K562 (cell line): Measurements from ENCODE around the gene DUSP3. TPM values are rescaled to one million over a fixed set of nuclear protein-coding genes. Genes with fewer than 3 reads are reported as not detected.
A peak's percentile ranks its signal among the peaks of the same experiment; 100 is the strongest.

Experiments used
- ATAC-seq: fragments of 200-7000 bp; cut with Tn5 transposase; 3 replicates; pipeline ENCODE4 v1.9.1; 2020; ENCODE audit warnings: moderate library complexity
- BruUV-seq: library from RNA; stranded (reverse); fragments of 400-500 nt; replicated peaks from 2 replicates; lab custom pipeline; 2021; lab: Mats Ljungman, UMichigan
- CTCF ChIA-PET: fragments of 300-600 bp; formaldehyde crosslinking; extraction: SDS; loops from one replicate; lab custom pipeline; 2021; ENCODE audit warnings: low intra/inter-chr PET ratio; lab: Yijun Ruan, JAX
- POLR2A ChIA-PET: fragments of 300-600, 350-650 bp; sonication (Branson Sonifier 250); formaldehyde crosslinking; extraction: SDS; loops from one replicate; lab custom pipeline; 2021; ENCODE audit warnings: antibody characterized with exemption, inconsistent platforms; lab: Yijun Ruan, JAX
- DNase-seq, 4 experiments: peaks; one replicate each; pipeline versions ENCODE4 v3.0.0 to v3.0.0-alpha.2; 2011 to 2018; ENCODE audit warnings: low spot score in 3 of 4, mixed read lengths in 3 of 4; ENCODE audit errors: extremely low read depth in 1 of 4
- FAIRE-seq: peaks from 2 replicates; lab custom pipeline; 2011; peaks lifted over from hg19 to GRCh38; lab: Jason Lieb, UNC
- H2AFZ ChIP-seq: 2 replicates; pipeline ENCODE4 v1.6.0; 2011; ENCODE audit warnings: low read depth, low read length, control low read depth, inconsistent platforms
- H3K27ac ChIP-seq: fragments of 200-600 bp; 3 replicates; pipeline ENCODE4 v1.8.0; 2011; ENCODE audit warnings: low read depth, mild to moderate bottlenecking, control low read depth, inconsistent platforms, low read length, moderate library complexity, mixed read lengths; ENCODE audit errors: extremely low read depth
- H3K27me3 ChIP-seq, 2 experiments: fragments of 300-600 bp in 1 of 2; 2 replicates in 1 of 2; 3 replicates in 1 of 2; pipeline versions ENCODE4 v1.6.0 to v1.8.0; 2011; ENCODE audit warnings: inconsistent platforms in 2 of 2, low read length in 2 of 2, mild to moderate bottlenecking in 1 of 2, mixed read lengths in 1 of 2, moderate library complexity in 1 of 2; ENCODE audit not compliant: control insufficient read depth in 2 of 2, insufficient read depth in 2 of 2
- H3K36me3 ChIP-seq: fragments of 300-600 bp; 3 replicates; pipeline ENCODE4 v1.8.0; 2011; ENCODE audit warnings: mild to moderate bottlenecking, low read length, inconsistent platforms; ENCODE audit not compliant: control insufficient read depth, insufficient read depth
- H3K4me1 ChIP-seq, 2 experiments: fragments of 200-600 bp in 1 of 2; replicated peaks in 1 of 2; 2 replicates in 1 of 2; 3 replicates in 1 of 2; pipeline versions ENCODE4 v1.5.1 to v1.8.0; 2011; ENCODE audit warnings: inconsistent platforms in 2 of 2, low read length in 2 of 2, mild to moderate bottlenecking in 1 of 2, mixed read lengths in 1 of 2, moderate library complexity in 1 of 2; ENCODE audit not compliant: control insufficient read depth in 2 of 2, insufficient read depth in 2 of 2
- H3K4me2 ChIP-seq: 2 replicates; pipeline ENCODE4 v1.6.1; 2011; ENCODE audit warnings: low read length, control low read depth, inconsistent platforms, mixed read lengths; ENCODE audit not compliant: insufficient read depth
- H3K4me3 ChIP-seq: fragments of 200-600 bp; sonication (generic), shearing (Covaris generic); 2 replicates; pipeline ENCODE4 v1.5.1; 2016; ENCODE audit warnings: control low read depth, inconsistent platforms
- H3K79me2 ChIP-seq: fragments of 200-600 bp; 3 replicates; pipeline ENCODE4 v1.8.0; 2011; ENCODE audit warnings: low read length, inconsistent platforms; ENCODE audit not compliant: control insufficient read depth, insufficient read depth
- H3K9ac ChIP-seq, 2 experiments: 2 replicates each; pipeline versions ENCODE4 v1.6.0 to v1.6.1; 2011; ENCODE audit warnings: low read depth in 2 of 2, low read length in 2 of 2, control low read depth in 1 of 2, inconsistent platforms in 1 of 2, mild to moderate bottlenecking in 1 of 2, mixed read lengths in 1 of 2; ENCODE audit not compliant: insufficient read depth in 1 of 2
- H3K9me1 ChIP-seq: one replicate; pipeline ENCODE4 v1.6.0; 2011; ENCODE audit warnings: inconsistent platforms, mild to moderate bottlenecking, low read length, moderate library complexity; ENCODE audit not compliant: control insufficient read depth, insufficient read depth
- H3K9me3 ChIP-seq: replicated peaks from 2 replicates; pipeline ENCODE4 v1.5.1; 2011; ENCODE audit warnings: low read depth, low read length, inconsistent platforms; ENCODE audit not compliant: control insufficient read depth, insufficient read depth
- H4K20me1 ChIP-seq: replicated peaks from 2 replicates; pipeline ENCODE4 v1.6.1; 2011; ENCODE audit warnings: low read length, inconsistent platforms, mixed read lengths; ENCODE audit not compliant: control insufficient read depth, insufficient read depth
- BMI1 ChIP-seq: fragments of 150-350 bp; IDR thresholded peaks from 2 replicates; pipeline ENCODE4 v1.6.1; 2014; ENCODE audit warnings: low read length
- DMBX1 ChIP-seq: fragments of 250-450 bp; sonication (Bioruptor Pico); IDR thresholded peaks from 2 replicates; pipeline ENCODE4 v1.8.0; 2022; ENCODE audit warnings: inconsistent platforms, mild to moderate bottlenecking, moderate library complexity, borderline replicate concordance
- GATA2 ChIP-seq: sonication (generic); formaldehyde crosslinking; IDR thresholded peaks from 2 replicates; pipeline ENCODE4 v1.4.0; 2020; ENCODE audit warnings: mild to moderate bottlenecking, missing genetic modification reagents
- HDAC3 ChIP-seq: fragments of 450-650 bp; IDR thresholded peaks from 2 replicates; pipeline ENCODE4 v1.6.1; 2018; ENCODE audit warnings: borderline replicate concordance, mild to moderate bottlenecking, moderate library complexity; ENCODE audit not compliant: partially characterized antibody
- KDM1A ChIP-seq, 2 experiments: fragments of 450-650 bp; IDR thresholded peaks; 2 replicates each; pipeline ENCODE4 v1.6.1; 2016; ENCODE audit warnings: mild to moderate bottlenecking in 2 of 2
- PHB ChIP-seq: fragments of 250-450 bp; sonication (Bioruptor Pico); IDR thresholded peaks from 2 replicates; pipeline ENCODE4 v1.5.0; 2021
- PRMT5 ChIP-seq: sonication (generic); formaldehyde crosslinking; IDR thresholded peaks from 2 replicates; pipeline ENCODE4 v1.5.0; 2020; ENCODE audit warnings: missing genetic modification reagents
- RFX5 ChIP-seq: IDR thresholded peaks from 2 replicates; pipeline ENCODE4 v1.6.1; 2011; ENCODE audit warnings: low read depth, mild to moderate bottlenecking, improper control_type of control experiment, low read length
- SMAD4 ChIP-seq: fragments of 250-450 bp; sonication (Bioruptor Pico); conservative IDR thresholded peaks from 2 replicates; pipeline ENCODE4 v1.8.0; 2021; ENCODE audit warnings: inconsistent platforms, mild to moderate bottlenecking, moderate library complexity
- TAF9B ChIP-seq: fragments of 450-650 bp; IDR thresholded peaks from 2 replicates; pipeline ENCODE4 v1.6.1; 2018; ENCODE audit warnings: mild to moderate bottlenecking; ENCODE audit not compliant: partially characterized antibody
- TEAD2 ChIP-seq: fragments of 450-650 bp; IDR thresholded peaks from 2 replicates; pipeline ENCODE4 v1.6.1; 2016; ENCODE audit warnings: missing genetic modification characterization, control low read depth, missing compliant biosample characterization
- ZNF445 ChIP-seq: fragments of 250-450 bp; sonication (Bioruptor Pico); IDR thresholded peaks from 2 replicates; pipeline ENCODE4 v1.4.0; 2020; ENCODE audit warnings: low read depth, mild to moderate bottlenecking, moderate library complexity
- ZNF830 ChIP-seq: fragments of 250-450 bp; sonication (Bioruptor Pico); IDR thresholded peaks from 2 replicates; pipeline ENCODE4 v1.5.0; 2021; ENCODE audit warnings: mild to moderate bottlenecking
- ZZZ3 ChIP-seq: fragments of 450-650 bp; IDR thresholded peaks from 2 replicates; pipeline ENCODE4 v1.6.1; 2016; ENCODE audit warnings: antibody characterized with exemption, mild to moderate bottlenecking, moderate library complexity
- WGBS: fragments of 100-300 bp; shearing (Covaris generic); methylation state at CpG from one replicate; pipeline ENCODE4 v1.1.6; 2016; ENCODE audit warnings: low coverage, mixed read lengths; ENCODE audit not compliant: insufficient coverage; ENCODE audit errors: missing lambda C conversion rate; 5-methylcytosine and 5-hydroxymethylcytosine counted together
- in situ Hi-C: fragments of 300-500 bp; cut with MboI; formaldehyde crosslinking; loops from 4 replicates; pipeline ENCODE4 v1.15.0; 2018; ENCODE audit warnings: inconsistent platforms, mixed read lengths
- intact Hi-C: fragments of 100-400 bp; cut with micrococcal nuclease; formaldehyde crosslinking; loops from 2 replicates; pipeline ENCODE4 v1.14.2; 2022
- polyA plus RNA-seq, 8 experiments: library from polyadenylated mRNA; depleted of rRNA in 4 of 8; stranded (reverse) in 5 of 8; unstranded in 3 of 8; fragments of >200 nt; fragmentation: Nextera tagmentation in 2 of 8; fragmentation: Illumina TruSeq in 1 of 8; extraction: Ambion mirVana in 2 of 8; extraction: Trizol in 1 of 8; gene quantifications; 2 replicates each; pipeline versions ENCODE4 v1.2.1 to v1.2.3, GENCODE V29; 2011 to 2014; ENCODE audit warnings: inconsistent platforms in 1 of 8, missing spikeins in 1 of 8
- total RNA-seq, 7 experiments: library from RNA; depleted of rRNA in 6 of 7; stranded (reverse); fragments of >200 nt in 6 of 7; fragmentation: Illumina TruSeq in 2 of 7; extraction: Trizol in 2 of 7; gene quantifications; 2 replicates each; pipeline versions ENCODE4 v1.2.1 to v1.2.3, GENCODE V29; 2011 to 2021; ENCODE audit warnings: low replicate concordance in 1 of 7
- TF ChIP-seq, protein P1 (sequence below): fragments of 450-650 bp; formaldehyde crosslinking; IDR thresholded peaks from 2 replicates; pipeline ENCODE4 v1.4.0; 2020; ENCODE audit warnings: mild to moderate bottlenecking, mixed read lengths

Gene DUSP3
- total and polyA plus RNA-seq, 9 of the 15 experiments (the other 6 are each of a cell fraction or from before 2014, with no cell fraction given) = 4.1 to 19.8 (median 12.3) TPM

DNA sequence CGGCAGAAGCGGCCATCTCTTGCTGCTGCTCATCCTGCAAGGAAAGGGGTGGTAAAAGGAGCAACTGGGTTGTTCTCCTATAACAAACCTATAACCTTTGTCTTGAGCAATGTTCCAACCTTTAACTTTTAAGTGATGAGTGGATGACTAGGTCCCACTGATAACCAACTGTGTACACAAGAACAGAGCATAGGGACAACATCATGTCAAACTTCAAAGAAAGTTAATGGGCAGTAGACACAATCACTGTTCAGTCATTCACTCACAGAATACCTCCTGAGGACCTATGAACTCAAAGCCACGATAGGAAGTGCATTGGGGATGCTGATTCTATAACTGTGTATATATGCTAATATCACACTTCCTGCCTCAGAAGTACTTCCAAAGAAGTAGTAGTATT is 23.1 kb upstream of the DUSP3 start:
- ChIA-PET CTCF (no interaction called here), POLR2A (no interaction called here)
- H3K27me3 ChIP-seq = peaks cover 0 to 5% of the 10 kb centered on the region in 2 experiments; a peak in 1 of 5 replicates
- H3K27ac ChIP-seq = no peak overlapping the region
- DNase-seq = no peak
- H4K20me1 ChIP-seq = no peaks in the 10 kb centered on the region
- no peak for ATAC-seq
- no peak overlapping the region for H3K4me3 ChIP-seq
- H3K9me1 ChIP-seq = no peaks in the 10 kb centered on the region
- no peaks in the 10 kb centered on the region for H3K9me3 ChIP-seq
- no peak overlapping the region for H2AFZ ChIP-seq
- TF ChIP-seq KDM1A (IDR thresholded peaks at IDR 0.05) (0 out of 4 replicates have a peak, but pooled peaks of 1 of the 2 experiments have one; percentile 21), ZNF445 (no peak)
- no peaks in the 10 kb centered on the region for H3K79me2 ChIP-seq
- BruUV-seq = no TSS peak
- in situ Hi-C loops (no loop called here), intact Hi-C loops (no loop called here)
- H3K9ac ChIP-seq = no peak overlapping the region
- WGBS = 27% methylated on average over 3 of the region's 3 CpGs
- no peak overlapping the region for H3K4me2 ChIP-seq
- FAIRE-seq = no peak
- no peaks in the 10 kb centered on the region for H3K36me3 ChIP-seq
- H3K4me1 ChIP-seq = no peaks in the 10 kb centered on the region; a peak in 1 of 5 replicates

DNA sequence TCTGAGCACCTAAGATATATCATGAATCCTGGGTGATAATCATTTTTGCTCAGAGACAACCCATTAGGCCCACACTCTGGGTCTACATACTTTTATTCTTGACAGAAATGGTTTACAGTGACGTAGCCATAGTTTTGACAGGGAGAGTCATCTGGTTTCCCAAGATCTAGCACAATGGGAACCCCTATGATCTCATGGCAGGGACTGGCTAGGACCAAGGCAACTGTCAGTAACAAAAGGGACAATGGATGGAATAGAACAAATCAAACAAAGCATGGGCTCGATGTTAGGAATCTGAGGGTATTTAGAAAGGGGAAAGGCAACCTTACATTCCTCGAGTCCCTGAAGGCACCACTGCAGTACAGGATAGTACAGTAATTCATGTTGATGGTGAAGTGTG is 22.0 kb upstream of the DUSP3 start:
- ChIA-PET POLR2A (interaction anchor here (0.6 to 0.8 kb wide), 2 partner anchors 17 to 29 kb away, joined by 3 read pairs; no protein-coding TSS in a partner anchor), CTCF (no interaction called here)
- H3K4me1 ChIP-seq = no peaks in the 10 kb centered on the region; a peak in 1 of 5 replicates
- in situ Hi-C loops (no loop called here), intact Hi-C loops (no loop called here)
- no peak overlapping the region for H3K27ac ChIP-seq
- ATAC-seq (no peak), DNase-seq (no peak), FAIRE-seq (no peak)
- no peaks in the 10 kb centered on the region for H3K9me1 ChIP-seq
- no peak overlapping the region for H3K4me3 ChIP-seq
- WGBS = 33% methylated on average over 3 of the region's 3 CpGs
- no peak overlapping the region for H2AFZ ChIP-seq
- no TSS peak for BruUV-seq
- no peak overlapping the region for H3K9ac ChIP-seq
- peaks cover 0 to 5% of the 10 kb centered on the region in 2 experiments; a peak in 1 of 5 replicates for H3K27me3 ChIP-seq
- no peaks in the 10 kb centered on the region for H4K20me1 ChIP-seq
- no peaks in the 10 kb centered on the region for H3K36me3 ChIP-seq
- no peaks in the 10 kb centered on the region for H3K79me2 ChIP-seq
- no peak for TF ChIP-seq SMAD4 (CRISPR knock-in tag)
- TF ChIP-seq DMBX1 (CRISPR knock-in tag) = no peak
- TF ChIP-seq PRMT5 (CRISPR knock-in tag) = no peak
- no peak for TF ChIP-seq TEAD2 (tag)
- TF ChIP-seq, protein P1, sequence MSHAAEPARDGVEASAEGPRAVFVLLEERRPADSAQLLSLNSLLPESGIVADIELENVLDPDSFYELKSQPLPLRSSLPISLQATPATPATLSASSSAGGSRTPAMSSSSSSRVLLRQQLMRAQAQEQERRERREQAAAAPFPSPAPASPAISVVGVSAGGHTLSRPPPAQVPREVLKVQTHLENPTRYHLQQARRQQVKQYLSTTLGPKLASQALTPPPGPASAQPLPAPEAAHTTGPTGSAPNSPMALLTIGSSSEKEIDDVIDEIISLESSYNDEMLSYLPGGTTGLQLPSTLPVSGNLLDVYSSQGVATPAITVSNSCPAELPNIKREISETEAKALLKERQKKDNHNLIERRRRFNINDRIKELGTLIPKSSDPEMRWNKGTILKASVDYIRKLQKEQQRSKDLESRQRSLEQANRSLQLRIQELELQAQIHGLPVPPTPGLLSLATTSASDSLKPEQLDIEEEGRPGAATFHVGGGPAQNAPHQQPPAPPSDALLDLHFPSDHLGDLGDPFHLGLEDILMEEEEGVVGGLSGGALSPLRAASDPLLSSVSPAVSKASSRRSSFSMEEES (CRISPR knock-in tag) = no peak
- TF ChIP-seq TAF9B = no peak
- TF ChIP-seq HDAC3 = no peak
- TF ChIP-seq RFX5 = no peak
- no peak for TF ChIP-seq BMI1
- TF ChIP-seq PHB (CRISPR knock-in tag) = no peak
- TF ChIP-seq ZZZ3 = no peak
- TF ChIP-seq GATA2 (CRISPR knock-in tag) = no peak
- TF ChIP-seq ZNF830 = no peak
- H3K9me3 ChIP-seq = no peaks in the 10 kb centered on the region
- H3K4me2 ChIP-seq = no peak overlapping the region
